GM06990 (cell line): Measurements from ENCODE around the gene DPEP1.

ENCODE experiments used
- DNase-seq: peaks from one replicate; pipeline ENCODE4 v3.0.0-alpha.2; 2011; ENCODE audit not compliant: insufficient read length; ENCODE audit errors: extremely low read depth
- H3K27me3 ChIP-seq: replicated peaks from 2 replicates; pipeline ENCODE4 v1.6.0; 2011; ENCODE audit warnings: low read length; ENCODE audit not compliant: control insufficient read depth, insufficient read depth
- H3K36me3 ChIP-seq: 2 replicates; pipeline ENCODE4 v1.5.1; 2011; ENCODE audit warnings: low read length; ENCODE audit not compliant: control insufficient read depth, insufficient read depth
- H3K4me3 ChIP-seq: replicated peaks from 2 replicates; pipeline ENCODE4 v1.5.1; 2011; ENCODE audit warnings: low read depth, mild to moderate bottlenecking, control low read depth, low read length
- CTCF ChIP-seq: IDR thresholded peaks from 2 replicates; pipeline ENCODE4 v1.5.1; 2011; ENCODE audit warnings: low read length, control low read depth, mild to moderate bottlenecking, inconsistent platforms; ENCODE audit not compliant: insufficient read depth, poor library complexity, severe bottlenecking

The DPEP1 gene

GRCh38 chr16:89678258-89678657 lies 64.8 kb downstream of the DPEP1 start:
- H3K36me3 ChIP-seq, result no peaks in the 10 kb centered on the region
- no peak for TF ChIP-seq CTCF
- no peak for DNase-seq
- H3K27me3 ChIP-seq, result no peaks in the 10 kb centered on the region
- no peak overlapping the region for H3K4me3 ChIP-seq

DNA sequence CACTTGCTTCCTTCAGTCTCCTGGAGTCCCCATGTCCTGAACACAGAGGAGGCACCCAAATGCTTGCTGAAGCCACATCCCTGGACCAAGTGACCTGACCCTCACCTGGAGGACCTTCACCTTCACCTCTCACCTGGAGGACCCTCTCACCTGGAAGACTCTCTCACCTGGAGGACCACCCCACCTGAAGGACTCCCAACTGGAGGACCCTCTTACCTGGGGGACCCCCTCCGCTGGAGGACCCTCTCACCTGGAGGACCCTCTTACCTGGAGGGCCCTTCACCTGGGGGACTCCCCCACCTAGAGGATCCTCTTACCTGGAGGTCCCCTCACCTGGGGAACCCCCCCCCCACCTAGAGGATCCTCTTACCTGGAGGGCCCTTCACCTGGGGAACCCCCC lies 72.5 kb downstream of the DPEP1 start:
- Histone ChIP-seq H3K4me3 (no peak overlapping the region), H3K36me3 (peaks cover 8% of the 10 kb centered on the region), H3K27me3 (no peaks in the 10 kb centered on the region)
- DNase-seq, result no peak
- no peak for TF ChIP-seq CTCF

DNA sequence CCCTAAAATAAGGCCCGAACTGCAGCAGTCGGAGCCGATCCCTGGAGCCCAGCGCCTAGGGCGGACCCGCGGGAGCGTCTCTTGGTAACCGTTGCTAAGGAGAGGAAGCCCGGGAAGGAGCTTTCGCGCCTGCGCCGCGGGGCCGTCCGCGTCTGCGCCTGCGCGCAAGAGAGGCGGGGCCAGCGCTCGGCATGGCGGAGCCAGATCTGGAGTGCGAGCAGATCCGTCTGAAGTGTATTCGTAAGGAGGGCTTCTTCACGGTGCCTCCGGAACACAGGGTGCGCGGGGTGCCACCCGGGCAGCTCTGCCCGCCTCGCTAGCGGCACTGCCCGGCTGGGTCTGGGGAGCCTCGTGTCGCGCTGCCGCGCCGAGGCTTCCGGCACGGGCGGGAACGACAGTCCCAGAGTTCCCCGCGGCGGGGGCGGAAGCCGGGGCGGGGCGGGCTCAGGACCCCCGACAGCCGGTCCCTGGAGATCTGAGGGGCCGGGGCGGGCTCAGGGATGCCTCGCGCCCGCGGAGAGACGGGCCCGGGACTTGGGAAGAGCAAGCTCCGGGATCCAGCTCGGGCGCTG lies 73.2 kb downstream of the DPEP1 start, which contains the start of gene CDK10:
Gene CDK10 (plus strand): TSS at position 170 of the 572 bp plus-strand sequence. CDS start 22 bp downstream, at position 192.
- no peaks in the 10 kb centered on the region for H3K27me3 ChIP-seq
- peak within 1 kb of the TSS; percentile 68 for H3K4me3 ChIP-seq
- DNase-seq, result peak; percentile 94
- TF ChIP-seq CTCF, result no peak
- H3K36me3 ChIP-seq, result peaks cover 12% of the 10 kb centered on the region

DNA sequence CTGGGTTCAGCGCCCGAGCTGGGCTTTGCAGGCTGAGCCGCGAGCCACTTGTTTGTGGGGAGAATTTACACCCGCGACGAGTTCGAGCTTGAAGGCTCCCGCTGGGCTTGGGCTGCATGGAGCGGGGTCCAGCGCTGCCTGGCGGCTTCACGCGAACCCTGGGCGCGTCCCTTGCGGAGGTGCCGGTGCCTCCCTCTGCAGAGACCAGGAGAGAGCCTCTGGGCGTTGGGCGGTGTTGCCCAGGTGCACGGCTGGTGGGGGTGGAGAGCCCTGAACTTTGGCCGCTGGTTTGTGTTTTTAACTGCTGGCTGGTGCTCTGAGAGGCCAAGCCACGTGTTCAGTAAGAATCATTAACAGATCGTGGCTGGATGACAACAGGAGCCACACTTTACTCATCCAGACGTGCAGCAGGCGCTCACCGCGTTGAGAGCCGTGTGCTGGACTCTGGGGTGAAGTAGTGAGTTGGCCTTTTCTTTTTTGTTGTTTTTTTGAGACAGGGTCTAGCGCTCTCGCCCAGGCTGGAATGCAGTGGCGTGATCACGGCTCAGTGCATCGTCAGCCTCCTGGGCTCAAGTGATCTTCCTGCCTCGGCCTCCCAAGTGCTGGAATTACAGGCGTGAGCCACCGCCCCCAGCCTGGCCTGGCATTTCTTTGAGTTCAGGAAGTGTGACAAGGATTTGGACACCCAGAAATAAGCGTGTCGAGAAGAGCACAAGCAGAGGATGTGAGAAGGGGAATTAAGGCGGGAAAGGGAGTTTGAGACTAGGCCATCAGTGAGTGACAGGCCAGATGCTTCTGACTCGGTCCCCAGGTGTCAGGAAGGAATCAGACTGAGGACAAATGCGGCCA lies 73.9 kb downstream of the DPEP1 start:
- no peak for TF ChIP-seq CTCF
- peaks cover 19% of the 10 kb centered on the region for H3K36me3 ChIP-seq
- no peaks in the 10 kb centered on the region for H3K27me3 ChIP-seq
- peak overlapping the region; percentile 68 for H3K4me3 ChIP-seq
- DNase-seq, result no peak
